HG03097 (cell line): ENCODE measurements around the gene TTC39A.

Experiments
- ATAC-seq: cut with Tn5 transposase; IDR thresholded peaks from one replicate; pipeline ENCODE4 v1.9.1; 2021; ENCODE audit not compliant: unreplicated experiment, low FRiP score

The TTC39A gene

DNA sequence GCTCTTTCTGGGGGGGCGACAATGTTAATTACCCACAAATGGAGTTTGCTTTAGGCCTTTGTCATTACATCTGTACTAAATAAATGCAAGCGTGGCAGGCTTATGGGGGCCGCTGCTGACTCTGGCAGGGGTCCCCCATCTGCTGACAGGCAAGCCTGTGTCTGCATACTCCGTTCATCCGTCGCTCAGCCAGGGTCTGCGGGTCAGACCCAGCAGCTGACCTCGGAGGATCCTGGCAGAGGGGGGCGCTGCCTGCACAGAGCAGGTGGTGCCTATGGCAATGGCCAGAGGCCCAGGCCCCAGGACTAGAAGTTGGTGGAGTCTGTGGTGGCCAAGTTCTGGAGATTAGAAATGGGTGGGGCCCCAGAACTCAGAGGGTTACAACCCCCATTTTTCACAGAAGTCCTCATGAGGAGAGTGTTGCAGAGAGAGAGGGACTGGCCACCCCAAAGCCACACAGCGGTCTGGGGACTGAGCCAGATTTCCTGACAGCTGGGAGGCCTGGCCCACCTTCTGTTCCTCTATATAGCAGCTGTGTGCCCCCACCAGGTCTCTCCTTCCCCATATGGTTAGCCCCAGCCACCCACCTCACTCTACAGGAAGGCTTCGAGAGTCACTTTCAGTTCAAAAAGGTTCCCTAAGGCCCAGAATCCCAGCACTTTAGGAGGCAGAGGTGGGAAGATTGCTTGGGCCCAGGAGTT is 31.0 kb downstream of the TTC39A start:
- no peak for ATAC-seq

DNA sequence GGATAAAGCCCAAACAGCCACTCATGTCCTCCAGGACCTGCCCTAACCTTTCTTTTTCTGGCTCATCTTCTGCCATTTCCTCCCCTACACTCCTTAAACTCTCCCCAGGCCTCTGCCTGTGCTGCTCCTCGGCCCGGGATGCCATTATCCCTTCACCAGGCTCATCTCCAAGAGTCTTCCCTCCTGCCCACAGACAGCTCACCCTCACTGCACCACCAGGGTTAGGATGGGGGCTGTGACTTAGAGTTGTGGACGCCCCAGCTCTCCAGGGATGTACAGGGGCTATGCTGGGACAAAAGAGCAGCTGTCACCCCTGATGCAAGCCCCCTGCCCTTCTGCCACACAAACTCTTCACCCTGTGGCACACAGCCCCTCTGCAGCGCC is 32.0 kb downstream of the TTC39A start:
- ATAC-seq, result no peak

- no peak for ATAC-seq
Measured at GRCh38 chr1:51297401-51298321, 32.7 kb downstream of the TTC39A start.

DNA sequence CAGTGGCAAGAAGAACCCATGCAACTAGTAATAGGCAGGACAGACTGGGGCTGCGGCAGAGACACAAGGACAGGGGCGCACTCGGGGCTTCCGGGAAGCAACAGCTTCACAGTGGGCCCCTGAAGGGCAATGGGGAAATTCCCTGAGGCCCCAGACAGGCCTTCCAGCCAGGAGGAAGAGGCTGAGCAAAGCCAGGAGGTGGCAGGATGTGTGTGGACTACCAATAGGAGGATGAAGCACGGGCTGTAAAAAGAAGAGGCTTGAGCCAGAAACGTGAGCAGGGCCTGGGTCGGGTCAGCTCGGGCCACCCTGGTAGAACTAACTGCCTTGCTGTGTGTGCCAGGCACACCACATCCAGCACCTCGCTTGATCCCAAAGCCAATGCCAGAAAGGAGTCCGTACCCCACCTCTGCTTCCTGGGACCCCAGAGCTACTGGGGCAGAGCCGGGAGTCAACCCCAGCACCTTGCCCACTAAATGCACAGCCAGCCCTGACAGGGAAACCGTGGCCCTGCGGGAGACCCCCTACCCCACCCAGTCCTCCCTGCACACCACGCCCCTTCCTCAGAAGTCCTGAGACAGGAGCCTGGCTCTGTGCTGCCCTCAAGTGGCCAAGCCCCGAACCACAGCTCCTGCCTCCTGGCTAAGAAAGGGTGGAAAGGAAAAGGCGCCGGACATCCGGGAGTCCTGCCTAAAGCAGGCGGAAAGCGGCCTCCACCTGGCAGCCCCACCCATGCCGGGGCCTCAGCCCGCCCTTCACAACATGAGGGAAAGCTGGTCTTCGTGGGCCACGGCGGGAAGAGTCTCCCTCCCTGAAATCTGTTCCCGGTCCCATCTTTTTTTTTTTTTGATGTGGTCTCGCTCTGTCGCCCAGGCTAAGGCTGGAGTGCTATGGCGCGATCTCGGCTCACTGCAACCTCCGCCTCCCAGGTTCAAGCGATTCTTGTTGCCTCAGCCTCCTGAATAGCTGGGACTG is 33.7 kb downstream of the TTC39A start:
- peak; percentile 51 for ATAC-seq

DNA sequence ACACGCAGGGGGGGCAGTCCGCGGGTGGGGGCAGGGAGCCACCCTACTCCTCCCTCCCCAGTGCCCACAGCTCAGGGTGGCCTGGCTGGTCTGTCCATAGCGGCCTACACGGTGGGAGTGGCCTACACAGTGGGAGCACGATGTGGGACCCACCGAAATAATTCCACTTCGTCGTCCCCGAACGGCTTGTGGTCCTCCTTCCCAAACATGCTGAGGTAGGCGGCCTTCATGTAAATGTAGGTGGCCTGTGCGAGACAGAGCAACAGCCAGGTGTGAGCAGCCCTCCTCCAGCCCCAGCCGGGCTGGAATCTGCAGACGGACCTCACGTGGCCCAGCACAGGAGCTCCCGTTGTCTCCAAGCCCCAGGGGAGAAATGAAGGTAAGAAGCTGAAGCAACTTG is 34.4 kb downstream of the TTC39A start:
- no peak for ATAC-seq

DNA sequence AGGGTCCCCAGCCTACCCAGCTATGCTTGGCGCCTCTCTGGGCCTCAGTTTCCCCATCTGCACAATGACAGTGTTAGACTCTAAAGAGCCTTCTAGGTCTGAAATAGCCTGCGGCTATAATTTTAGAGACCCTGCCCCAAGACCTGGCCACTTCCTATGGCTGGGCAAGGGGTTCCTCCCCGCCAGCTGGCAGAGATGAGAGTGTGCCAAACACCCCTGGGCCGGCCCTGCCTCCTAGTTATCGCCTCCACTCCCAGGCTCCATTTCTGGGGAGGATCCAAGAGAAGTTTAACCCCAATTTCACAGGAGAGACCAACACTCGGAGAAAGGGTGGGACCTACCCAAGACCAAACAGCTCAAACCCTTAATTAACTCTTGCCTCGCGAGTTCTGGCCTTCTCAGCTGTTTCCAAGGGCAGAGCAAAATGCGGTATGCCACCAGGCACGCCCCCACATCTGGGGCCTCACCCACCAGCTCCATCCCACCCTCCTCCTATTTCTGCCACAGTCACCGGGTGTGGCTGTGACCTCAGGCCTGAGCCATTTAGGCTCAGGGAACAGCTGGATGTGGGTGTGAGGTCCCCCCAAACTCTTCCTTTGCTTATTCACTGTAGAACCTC is 35.7 kb downstream of the TTC39A start:
- no peak for ATAC-seq

DNA sequence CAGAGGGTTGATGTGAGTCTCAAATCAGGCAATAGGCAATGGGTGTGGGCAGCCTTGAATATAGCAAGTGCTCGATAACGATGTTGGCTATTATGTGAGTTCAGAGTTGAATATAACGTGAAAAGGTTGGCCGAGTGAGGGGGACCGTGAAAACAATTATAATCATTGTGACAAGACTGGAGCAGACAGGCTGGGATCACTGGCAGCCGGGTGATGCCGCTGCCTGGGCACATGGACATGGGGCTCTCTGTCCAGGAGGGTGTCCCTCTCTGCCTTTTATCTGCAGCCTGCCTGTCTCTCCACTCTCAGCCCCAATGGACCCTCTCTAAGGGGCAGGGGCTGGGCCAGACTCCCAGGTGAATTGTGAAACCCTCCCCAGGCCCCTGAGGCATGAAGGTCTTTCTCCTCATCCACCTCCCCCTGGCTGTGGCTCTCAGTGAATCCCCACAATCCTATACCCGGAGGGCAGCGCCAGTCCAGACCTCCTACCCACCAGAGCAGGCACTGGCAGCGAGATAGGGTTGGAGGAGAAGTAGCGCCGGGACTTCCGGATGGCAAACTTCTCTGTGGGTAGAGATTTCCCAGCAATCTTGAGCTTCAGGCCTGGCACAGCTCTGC is 36.4 kb downstream of the TTC39A start:
- no peak for ATAC-seq

GRCh38 chr1:51290489-51290847 is 39.9 kb downstream of the TTC39A start:
- no peak for ATAC-seq

GRCh38 chr1:51289676-51290488 is 40.5 kb downstream of the TTC39A start:
- no peak for ATAC-seq

GRCh38 chr1:51288578-51288977 is 41.8 kb downstream of the TTC39A start:
- ATAC-seq, result no peak

GRCh38 chr1:51287966-51288365 is 42.4 kb downstream of the TTC39A start:
- ATAC-seq, result no peak

DNA sequence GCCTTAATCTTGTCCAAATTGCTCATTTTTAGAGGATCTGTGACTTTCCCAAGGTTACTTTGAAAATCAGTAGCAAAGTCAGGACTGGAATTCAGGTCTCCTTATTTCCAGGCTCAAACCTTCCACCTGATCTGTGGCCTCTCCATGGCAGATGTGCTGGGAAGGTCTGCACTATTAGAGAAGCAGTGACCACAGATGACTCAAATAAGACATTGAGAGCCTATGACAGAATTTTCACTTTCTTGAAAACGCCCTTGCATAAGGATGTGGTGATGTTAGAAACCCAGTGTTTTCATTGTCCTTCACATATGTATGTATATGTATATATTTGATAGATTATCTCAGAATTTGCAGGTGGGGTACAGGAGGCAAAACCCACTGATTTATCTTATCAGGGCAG is 45.3 kb downstream of the TTC39A start:
- ATAC-seq, result peak; percentile 74

DNA sequence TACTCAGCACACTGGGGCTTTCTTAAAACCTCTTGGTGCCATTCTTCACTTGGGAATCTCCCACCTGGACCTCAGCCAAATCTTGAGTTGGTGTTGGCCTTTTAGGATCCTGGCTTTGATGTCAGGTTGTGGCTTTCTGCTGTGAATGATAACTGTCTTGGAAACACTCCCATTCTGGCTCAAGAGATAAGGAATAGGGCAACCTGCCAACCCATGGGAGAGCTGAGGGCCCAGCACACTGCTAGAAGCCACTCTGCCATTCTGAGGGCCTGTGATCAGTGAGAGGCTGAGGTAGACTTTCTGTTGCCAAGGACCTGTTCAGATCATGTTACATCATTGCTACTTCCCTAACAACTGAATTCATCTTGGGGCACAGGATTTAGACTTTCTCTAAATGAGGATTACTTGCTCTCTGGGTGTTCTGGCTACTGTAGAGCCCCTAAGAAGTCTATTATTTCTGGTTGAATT is 45.8 kb downstream of the TTC39A start:
- peak; percentile 27 for ATAC-seq

DNA sequence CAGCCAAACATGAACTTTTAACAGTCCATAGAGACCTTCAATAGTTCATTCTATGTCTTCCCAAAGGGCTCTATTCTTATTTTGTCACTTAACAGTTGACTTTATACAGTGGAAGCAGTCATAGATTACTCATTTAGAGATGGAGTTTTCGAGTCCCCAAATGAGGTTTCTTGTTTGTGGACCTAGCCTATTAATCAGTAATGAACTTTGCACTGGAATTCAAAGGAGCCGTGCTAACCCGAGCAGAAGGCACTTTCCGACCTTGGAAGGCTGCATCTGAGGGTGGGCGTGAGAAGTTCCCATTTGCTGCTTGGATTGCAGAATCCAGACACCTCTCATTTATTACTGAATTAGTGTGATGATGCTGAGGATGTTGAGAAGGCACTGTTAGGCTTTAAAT is 46.4 kb downstream of the TTC39A start:
- ATAC-seq, result no peak

GRCh38 chr1:51282605-51283004 is 47.8 kb downstream of the TTC39A start:
- ATAC-seq, result no peak

DNA sequence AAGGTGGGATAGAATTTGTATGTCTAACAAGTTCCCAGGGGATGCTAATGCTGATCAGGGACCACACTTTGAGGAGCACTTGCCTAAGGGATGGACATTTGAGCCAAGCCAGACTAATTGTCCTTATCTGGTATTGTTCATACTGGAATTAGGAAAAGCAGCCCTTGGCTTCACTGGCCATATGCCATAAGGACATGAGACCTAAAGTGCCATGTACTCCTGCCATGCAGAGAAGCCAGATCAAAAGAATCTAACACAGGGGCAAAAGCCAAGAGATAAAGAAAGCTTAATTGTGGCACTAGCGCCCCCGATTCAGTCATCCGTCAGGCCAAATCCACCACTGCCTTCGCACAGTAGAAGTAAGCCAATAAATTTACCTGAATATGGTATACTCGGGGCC is 48.6 kb downstream of the TTC39A start:
- ATAC-seq, result no peak

GRCh38 chr1:51280321-51280978 is 49.9 kb downstream of the TTC39A start:
- no peak for ATAC-seq

- no peak for ATAC-seq
Measured at GRCh38 chr1:51276286-51276685, 54.1 kb downstream of the TTC39A start.

- no peak for ATAC-seq
Measured at GRCh38 chr1:51274676-51275075, 55.7 kb downstream of the TTC39A start.
